Prostate gland (tissue), 2 donors: ENCODE results near the gene UNC13D.

Source experiments
- CTCF ChIP-seq, 4 experiments: fragments of 200-600 bp in 2 of 4; fragments of 450-650 bp in 2 of 4; sonication (generic) in 2 of 4; IDR thresholded peaks; 1 replicate in 3 of 4; 2 replicates in 1 of 4; pipeline ENCODE4 v1.5.1; 2016 to 2019; ENCODE audit warnings: antibody characterized with exemption in 4 of 4, mild to moderate bottlenecking in 2 of 4, moderate library complexity in 2 of 4
- POLR2A ChIP-seq: fragments of 450-650 bp; IDR thresholded peaks from one replicate; pipeline ENCODE4 v1.6.1; 2016; ENCODE audit warnings: antibody characterized with exemption, mild to moderate bottlenecking
- POLR2AphosphoS5 ChIP-seq: sonication (generic); formaldehyde crosslinking; IDR thresholded peaks from one replicate; pipeline ENCODE4 v1.6.1; 2017; ENCODE audit warnings: antibody characterized with exemption

- peak in 2 of 4 experiments; percentile 61 to 69 for TF ChIP-seq CTCF (IDR thresholded peaks at IDR 0.05)
- no peak for TF ChIP-seq POLR2AphosphoS5
- no peak for TF ChIP-seq POLR2A
These were observed 33.6 kb upstream of the UNC13D start for GRCh38 chr17:75877752-75878173.
